ENCODE data around the gene SLC16A10.

Gene SLC16A10

DNA sequence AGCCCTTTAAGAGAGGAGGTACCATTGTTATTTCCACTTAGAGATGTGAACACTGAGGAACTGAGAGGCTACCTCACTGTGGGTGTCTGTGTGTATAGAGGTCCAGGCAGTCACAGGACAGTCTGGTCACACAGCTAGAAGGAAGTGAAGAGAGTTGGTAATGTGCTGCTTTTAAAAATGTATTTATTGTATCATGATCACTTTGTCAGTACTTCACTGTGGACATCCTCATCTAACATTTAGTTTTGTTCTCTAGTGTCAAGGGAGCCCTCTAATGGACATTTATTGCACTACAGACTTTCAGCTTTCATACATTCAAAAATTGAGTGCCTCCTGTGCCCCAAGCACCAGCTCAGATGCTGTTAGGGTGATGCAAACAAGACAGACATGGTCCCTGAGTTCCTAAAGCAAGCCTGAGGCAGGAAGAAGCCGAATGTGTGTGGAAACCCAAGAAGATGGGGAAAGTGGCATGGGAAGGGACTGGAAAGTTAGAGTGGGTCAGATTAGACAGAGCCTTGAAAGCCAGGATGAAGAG is 123.0 kb downstream of the SLC16A10 start:
- no peak for FAIRE-seq
- peak; percentile 40 for DNase-seq (ENCODE audit: low spot score)

DNA sequence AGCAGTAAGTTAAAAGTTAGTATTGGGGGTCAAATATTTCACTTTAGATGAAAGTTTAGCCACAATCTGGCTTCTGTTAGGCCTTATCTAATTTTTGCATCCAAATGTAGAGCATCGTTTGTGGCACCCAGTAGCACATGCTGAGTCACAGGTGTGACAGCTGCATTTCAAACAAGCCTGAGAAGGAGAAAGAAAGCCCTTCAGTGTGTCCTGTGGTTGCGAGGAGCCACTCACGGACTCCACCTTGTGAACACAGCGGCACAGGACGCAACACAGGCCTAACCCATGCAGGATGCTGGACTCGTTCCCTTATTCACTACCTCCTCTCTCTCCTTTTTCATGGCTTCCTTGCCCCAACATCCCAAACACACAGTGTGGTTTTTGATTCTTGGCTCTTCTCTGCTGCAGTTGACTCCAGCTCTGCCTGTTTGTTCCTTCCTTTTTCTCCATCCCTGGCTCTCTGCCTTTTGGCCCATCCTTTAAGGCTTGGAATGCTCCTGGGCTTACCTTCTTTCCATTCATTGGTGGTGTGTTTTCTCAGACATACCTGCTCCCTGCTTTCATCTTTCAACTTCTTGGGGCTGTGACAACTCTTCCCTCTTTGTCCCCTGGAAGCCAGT is 124.2 kb downstream of the SLC16A10 start:
- no peak for FAIRE-seq
- no peak for DNase-seq (ENCODE audit: low spot score)

- DNase-seq (ENCODE audit: low spot score): no peak
- no peak for FAIRE-seq
Measured at GRCh38 chr6:111212625-111213024, 125.3 kb downstream of the SLC16A10 start.

DNA sequence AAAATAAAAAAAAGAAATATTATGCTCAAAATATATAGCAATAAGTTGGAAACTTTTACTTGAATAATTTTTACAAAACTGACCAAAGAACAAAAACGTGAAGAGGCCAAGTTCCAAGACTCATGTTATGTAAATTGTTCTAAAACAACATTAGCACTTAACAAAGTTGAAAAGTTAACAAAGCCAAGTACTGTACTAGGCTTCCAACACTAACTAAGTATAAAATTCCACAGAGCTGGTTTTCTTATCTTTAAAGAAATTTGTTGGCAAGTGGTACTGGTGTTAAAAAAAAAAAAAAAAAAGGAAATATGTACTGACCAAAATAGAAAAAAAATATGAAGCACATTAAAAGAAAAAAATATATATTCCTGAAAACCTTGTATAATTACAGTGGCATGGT is 127.8 kb downstream of the SLC16A10 start:
- no peak for DNase-seq (ENCODE audit: low spot score)
- no peak for FAIRE-seq

DNA sequence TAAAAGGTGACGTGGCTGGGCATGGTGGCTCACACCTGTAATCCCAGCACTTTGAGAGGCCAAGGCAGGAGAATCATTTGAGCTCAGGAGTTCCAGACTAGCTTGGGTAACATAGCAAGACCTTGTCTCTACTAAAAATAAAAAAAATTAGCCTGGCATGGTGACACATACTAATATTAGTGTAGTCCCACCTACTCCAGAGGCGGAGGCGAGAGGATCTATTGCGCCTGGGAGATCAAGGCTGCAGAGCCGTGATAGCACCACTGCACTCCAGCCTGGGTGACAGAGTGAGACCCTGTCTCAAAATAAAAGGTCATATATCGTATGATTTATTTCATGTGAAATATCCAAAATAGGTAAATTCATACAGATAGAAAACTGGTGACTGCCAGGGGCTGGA is 132.5 kb downstream of the SLC16A10 start:
- FAIRE-seq: no peak
- no peak for DNase-seq (ENCODE audit: low spot score)

DNA sequence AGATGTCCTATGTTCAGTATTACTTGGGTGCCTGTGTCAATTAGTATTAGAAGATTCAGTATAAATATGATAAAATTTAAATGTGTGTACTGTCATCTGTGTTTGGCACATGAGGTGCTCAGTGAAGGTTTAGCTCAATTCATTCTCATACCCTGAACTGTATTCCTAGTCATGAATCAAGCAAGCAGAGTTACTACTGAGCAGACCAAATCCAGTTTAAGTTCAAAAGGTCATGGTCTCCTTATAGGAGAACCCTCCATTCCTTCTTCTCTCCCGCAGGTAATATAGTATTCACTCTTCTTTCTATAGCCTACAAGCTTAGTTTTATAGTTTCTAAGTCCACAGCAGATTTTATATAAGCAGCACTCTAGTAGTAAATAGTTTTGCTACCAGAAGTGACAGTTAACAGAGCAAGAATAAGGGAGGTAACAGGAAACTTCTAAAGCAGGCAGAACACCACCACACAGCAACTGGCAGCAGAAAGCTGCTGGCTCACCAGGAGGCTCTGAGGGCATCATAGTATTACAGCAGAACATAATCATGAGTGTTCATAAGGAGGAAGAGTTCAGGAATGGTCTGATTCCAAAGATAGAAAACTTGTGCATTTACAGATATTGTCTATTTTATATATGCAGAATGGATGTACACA is 133.2 kb downstream of the SLC16A10 start:
- FAIRE-seq: no peak
- DNase-seq (ENCODE audit: low spot score): no peak

- DNase-seq (ENCODE audit: low spot score) (no peak), FAIRE-seq (no peak)
Measured at GRCh38 chr6:111221804-111222203, 134.5 kb downstream of the SLC16A10 start.

DNA sequence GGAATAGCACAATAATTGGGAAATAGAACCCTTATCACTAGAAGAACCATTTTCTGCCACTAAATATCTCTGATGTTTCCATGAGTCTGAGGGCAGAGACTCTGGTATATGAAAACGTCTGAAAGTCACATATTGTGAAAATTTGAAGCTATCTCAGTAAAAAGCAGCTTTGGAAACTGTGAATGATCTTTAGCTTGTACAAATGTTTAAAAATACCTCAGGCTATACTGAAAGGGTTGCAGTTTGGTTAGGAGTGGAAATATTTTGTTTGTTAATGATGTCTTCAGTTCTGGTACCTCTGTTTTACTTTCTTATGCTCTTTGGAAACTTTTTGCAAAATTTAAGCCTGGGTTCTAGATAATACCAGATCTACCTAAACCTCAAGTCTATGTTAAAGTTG is 135.0 kb downstream of the SLC16A10 start:
- DNase-seq (ENCODE audit: low spot score) (no peak), FAIRE-seq (no peak)

- no peak for FAIRE-seq
Measured at GRCh38 chr6:111228094-111228493, 140.8 kb downstream of the SLC16A10 start.

GRCh38 chr6:111230351-111231089 is 143.2 kb downstream of the SLC16A10 start:
- no peak for FAIRE-seq
- no peak for DNase-seq (ENCODE audit: low spot score)

More at GRCh38 chr6:111228094-111228493, 140.8 kb downstream of the SLC16A10 start:
- DNase-seq (ENCODE audit: low spot score): no peak

DNA sequence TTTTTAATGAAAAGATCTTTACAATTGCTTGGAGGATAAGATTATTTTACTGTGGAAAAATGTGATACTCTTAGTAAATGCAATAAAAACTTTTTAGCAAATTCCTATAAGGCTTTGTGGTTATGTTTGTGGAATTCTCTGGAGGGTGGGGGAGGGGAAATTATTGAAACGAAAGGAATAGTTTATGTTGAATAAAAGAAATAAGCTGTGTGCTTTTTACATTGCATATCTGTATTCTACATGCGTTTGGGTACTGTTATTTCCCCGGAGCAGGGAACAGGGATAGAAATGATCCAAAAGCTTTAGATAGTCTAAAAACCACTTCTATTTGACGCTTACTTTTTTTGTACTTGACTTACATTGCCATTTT is 143.8 kb downstream of the SLC16A10 start:
- DNase-seq (ENCODE audit: low spot score): no peak
- no peak for FAIRE-seq

GRCh38 chr6:111237852-111238251 is 150.5 kb downstream of the SLC16A10 start:
- no peak for DNase-seq (ENCODE audit: low spot score)
- no peak for FAIRE-seq

DNA sequence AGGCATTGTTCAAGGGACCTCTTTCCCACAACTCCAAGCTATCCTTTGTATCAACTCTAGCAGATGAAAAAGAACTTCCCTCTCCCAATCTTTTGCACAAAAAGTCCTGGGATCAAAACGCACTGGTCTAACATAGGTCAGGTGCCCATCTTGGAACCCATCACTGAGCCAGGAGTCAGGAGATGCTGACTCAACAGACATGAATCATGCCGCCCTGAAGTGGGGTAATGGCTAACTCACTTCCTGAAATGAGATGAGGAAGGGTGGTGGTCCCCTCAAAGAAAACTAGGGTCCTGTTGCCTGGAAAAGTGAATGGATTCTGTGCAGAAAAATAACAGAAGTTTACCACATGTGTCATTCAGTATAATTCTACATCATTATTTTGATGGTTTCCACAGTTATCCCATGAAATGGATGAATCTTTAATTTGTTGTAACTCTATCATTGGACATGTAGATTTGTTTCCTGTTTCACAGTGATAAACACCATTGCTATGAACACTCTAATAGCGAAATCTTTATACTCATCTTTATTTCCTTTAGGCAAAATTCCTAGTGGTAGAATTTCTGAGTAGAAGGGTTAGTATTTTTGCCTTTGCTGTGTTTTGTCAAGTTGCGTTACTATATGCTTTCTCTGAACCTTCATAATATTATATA is 151.3 kb downstream of the SLC16A10 start:
- no peak for FAIRE-seq
- DNase-seq (ENCODE audit: low spot score): no peak

DNA sequence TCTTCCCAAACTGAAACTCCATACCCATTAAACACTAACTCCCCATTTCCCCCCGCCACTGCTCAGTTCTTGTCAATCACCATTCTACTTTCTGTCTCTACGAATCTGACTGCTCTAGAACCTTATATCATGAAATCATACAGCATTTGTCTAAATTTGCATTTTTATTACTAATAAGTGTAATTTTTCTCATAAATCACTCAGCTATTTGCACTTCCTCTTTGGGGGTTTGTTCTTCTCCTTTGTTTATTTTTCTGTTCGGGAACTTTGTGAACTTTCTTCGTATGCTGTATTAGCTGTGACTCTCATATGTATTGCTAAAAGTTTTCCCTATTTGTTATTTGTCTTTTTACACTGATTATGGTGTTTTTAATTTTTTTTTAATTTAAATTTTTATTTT is 152.2 kb downstream of the SLC16A10 start:
- FAIRE-seq: no peak
- DNase-seq (ENCODE audit: low spot score): no peak

GRCh38 chr6:111242452-111242851 is 155.1 kb downstream of the SLC16A10 start:
- DNase-seq (ENCODE audit: low spot score) (no peak), FAIRE-seq (no peak)

DNA sequence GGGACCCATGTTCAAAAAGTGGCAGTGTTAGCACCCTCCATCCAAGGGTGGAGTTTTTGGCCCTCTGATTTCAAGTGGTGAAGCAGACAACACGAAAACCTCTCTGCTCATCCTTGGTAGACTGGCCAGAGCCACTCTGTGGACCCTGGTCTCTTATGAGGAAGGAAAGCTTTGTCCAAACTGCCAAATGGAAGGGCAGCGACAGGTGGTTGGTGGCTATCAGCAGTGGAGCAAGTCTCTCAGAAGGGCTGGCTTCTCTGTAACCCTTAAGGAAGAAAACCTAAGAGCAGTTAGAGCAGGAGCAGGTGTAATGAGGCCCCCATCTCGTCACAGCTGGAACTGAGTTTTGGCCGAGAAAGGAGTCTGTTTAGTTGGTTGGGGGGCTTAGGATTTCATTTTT is 155.8 kb downstream of the SLC16A10 start:
- FAIRE-seq: no peak
- DNase-seq (ENCODE audit: low spot score): no peak

GRCh38 chr6:111248789-111249188 is 161.5 kb downstream of the SLC16A10 start:
- DNase-seq (ENCODE audit: low spot score): no peak
- no peak for FAIRE-seq

- no peak for FAIRE-seq
- no peak for DNase-seq (ENCODE audit: low spot score)
Measured at GRCh38 chr6:111250791-111251354, 163.6 kb downstream of the SLC16A10 start.

- DNase-seq (ENCODE audit: low spot score): no peak
- no peak for FAIRE-seq
Measured at GRCh38 chr6:111252726-111253125, 165.4 kb downstream of the SLC16A10 start.

DNA sequence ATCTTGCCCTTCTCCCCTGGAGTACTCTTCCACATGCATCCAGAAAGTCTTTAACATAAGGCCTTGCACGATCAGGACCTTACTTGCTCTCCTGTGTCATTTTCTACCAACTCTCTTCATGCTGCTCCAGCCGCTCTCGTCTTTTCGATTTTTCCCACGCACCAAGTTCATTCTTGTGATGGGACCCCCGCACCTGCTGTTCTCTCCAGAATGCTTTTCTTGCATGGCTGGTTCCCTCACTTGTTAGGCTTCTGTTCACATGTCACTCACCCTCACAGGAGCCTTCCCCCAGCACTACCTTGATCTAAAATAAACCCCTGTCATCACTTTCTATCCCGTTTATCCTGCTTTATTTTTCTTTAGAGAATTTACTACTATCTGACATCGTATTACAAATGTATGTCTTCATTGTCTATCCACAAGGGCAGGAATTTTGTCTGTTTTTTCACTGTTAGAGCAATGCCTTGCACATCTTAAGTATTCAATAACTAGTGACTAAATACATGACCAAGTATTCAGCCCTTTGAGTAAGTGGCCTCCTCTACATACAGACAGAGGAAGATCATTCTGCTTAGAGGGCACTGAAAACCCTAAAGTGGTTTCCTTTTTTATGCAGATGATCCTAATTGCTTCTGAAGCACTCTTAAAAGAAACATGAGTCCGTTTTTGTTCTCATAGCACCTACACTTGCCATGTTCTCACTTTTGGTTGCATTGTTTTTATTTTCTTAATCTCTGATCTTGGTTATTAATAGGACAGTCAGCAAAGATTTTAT is 166.9 kb downstream of the SLC16A10 start:
- FAIRE-seq: no peak
- DNase-seq (ENCODE audit: low spot score): no peak

DNA sequence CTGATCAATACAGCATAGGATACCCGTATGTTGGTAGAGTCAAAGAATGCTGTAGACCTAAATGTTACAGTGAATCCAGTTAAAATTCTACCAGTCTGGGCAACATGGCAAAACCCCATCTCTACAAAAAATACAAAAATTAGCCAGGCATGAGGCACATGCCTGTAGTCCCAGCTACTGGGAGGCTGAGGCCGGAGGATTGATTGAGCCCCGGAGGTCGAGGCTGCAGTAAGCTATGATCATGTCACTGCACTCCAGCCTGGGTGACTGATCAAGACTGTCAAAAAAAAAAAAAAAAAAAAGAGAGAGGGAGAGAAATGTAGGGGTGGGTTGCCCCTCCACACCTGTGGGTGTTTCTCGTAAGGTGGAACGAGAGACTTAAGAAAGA is 167.5 kb downstream of the SLC16A10 start:
- FAIRE-seq: no peak
- DNase-seq (ENCODE audit: low spot score): no peak

Data from urothelium cell line (cell line).